Kidney tubule cell (primary cell): ENCODE results near the gene GPR89B.
"Not testable (repeated sequence)": the region's sequence is repeated elsewhere in the genome, so short reads cannot be mapped to it uniquely, and the experiment has no call there.

Experiments used
- DNase-seq: peaks from one replicate; pipeline ENCODE4 v3.0.0-alpha.2; 2018; ENCODE audit warnings: low spot score

Gene GPR89B

DNA sequence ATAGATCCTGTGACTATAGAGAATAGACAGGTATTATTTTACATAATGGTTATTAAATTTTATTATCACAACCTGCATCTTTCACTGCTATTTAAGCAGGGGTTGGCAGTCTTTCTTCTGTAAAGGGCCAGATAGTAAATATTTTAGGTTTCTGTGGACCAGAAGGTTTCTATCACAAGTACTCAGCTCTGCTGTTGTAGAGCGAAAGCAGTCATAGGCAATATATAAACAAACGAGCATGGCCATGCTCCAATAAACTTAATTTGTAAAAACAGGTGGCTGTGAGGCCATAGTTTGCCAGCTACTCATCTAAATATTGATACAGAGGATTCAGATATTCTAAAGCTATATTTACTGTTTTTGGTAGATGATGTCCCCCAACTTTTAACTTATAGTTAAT lies 12.2 kb downstream of the GPR89B start:
- not testable (repeated sequence) for DNase-seq

DNA sequence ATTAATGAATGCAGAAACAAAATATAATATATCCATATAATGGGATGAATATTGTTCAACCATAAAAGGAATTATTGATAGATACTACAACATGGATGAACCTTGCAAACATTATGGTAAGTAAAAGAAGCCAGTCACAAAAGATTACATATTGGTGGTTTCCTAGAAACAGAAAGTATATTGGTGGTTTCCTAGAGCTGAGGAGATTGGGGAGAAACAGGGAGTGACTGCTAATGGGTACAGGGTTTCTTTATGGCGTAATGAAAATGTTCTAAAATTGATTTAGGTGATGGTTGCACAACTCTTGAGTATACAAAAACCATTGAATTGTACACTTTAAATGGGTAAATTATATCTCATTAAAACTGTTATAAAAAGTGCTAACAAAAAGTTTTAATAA lies 14.3 kb downstream of the GPR89B start:
- DNase-seq = not testable (repeated sequence)

DNA sequence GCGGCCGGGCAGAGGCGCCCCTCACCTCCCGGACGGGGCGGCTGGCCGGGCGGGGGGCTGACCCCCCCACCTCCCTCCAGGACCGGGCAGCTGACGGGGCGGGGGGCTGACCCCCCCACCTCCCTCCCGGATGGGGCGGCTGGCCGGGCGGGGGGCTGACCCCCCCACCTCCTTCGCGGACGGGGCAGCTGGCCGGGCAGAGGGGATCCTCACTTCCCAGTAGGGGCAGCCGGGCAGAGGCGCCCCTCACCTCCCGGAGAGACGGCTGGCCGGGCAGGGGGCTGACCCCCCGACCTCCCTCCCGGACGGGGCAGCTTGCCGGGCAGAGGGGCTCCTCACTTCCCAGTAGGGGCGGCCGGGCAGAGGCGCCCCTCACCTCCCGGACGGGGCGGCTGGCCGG lies 21.3 kb downstream of the GPR89B start:
- DNase-seq = not testable (repeated sequence)

DNA sequence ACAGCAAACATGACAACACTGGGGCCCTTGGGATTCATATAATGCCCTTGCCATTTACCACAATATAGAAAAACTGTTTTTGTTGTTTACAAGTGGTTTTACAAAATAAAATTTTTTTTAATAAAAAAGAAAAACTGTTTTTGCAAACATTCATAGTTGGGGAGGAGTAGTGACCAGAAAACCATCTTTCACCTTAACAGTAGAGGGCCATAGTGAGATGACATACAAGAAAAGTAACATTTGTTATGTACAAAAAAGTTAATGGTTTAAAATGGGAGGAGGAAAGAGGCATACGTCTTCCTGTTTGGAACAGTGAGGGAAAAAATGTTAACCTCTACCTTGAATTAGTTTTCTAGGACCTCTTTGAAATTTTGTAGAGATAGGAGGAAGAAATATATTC lies 30.7 kb downstream of the GPR89B start:
- DNase-seq = not testable (repeated sequence)

DNA sequence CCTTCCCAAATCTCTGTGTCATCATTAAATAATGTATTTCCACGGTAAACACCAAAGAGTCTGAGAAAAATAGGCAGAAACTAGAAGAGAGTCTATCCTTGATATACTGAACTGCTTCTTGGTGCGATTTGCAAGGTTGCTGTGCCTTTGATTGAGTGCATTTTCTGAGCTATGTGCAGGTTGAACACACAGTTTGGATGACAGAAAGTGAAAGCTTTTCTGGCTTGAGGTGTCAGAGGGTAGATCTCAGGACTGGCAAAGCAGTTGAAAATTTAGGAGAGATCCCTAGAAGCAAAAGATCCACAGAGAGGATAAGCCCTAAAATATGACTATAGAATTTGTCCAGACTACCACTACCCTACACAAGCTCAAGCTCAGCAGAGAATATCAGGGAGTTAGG lies 31.5 kb downstream of the GPR89B start:
- DNase-seq = not testable (repeated sequence)

DNA sequence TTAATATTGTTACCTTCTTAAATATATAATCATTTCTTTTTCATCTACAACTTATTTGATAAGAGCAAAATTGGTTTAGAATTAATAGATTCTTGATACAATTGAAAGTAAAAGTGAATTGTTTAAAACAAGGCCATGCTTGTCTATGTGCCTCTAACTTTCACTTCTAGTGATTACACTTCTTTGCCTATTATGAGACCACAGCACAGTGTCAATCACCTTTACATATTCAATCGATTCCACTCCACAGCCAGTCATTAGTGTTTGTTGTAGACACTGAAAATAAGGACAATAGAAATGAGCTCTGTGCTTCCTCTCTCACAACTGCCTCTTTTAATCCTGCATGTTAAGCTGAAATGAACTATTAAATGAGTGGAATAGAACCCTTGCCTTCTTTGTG lies 36.4 kb downstream of the GPR89B start:
- not testable (repeated sequence) for DNase-seq

DNA sequence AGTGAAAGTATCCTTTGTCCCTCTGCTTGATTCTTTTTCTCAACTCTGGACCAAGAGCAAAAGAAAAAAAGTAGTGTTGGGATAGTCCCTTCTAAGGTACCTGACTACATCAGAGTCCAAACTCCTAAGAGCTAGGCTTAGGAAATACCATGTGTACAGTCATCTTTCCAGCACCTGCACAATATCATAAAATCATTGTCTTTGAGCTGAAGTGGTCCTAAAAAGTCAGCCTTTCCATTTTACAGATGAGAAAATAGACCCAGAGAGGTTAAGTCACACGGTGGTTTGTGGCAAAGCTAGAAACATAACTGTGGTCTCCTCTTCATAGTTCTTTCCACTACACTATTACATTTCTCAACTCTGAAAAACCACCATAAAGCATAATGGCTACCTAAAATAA lies 38.4 kb downstream of the GPR89B start:
- not testable (repeated sequence) for DNase-seq

DNA sequence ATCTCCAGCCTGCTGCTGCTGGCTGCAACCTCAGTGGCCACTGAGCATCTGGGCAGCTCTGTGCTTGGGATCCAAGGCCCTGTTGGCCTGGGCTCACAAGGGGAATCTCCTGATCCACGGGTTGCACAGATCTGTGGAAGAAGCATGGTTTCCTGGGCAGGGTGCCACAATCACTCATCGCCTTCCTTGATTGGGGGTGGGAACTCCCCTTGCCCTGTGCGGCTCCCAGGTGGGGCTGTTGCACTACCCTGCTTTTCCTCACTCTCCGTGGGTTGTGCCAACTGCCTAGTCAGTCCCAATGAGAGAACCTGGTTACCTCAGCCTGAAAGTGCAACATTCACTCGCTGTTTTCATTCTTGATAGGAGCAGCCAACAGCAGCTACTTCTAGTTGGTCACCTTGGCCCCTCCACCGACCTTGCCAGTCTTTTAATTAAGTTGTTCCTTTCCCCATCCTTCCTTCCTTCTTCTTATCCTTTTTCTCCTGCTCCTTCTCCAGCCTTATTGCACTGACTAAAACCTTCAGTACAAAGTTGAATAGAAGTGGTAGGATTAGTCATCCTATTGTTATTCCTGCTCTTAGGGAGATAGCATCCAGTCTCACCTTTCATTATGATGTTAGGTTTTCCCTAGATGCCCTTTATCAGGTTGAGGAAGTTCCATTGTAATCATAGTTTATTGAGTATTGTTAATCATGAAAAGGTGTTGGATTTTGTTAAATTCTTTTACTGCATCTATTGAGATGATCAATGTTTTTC lies 50.9 kb downstream of the GPR89B start:
- DNase-seq = peak; percentile 18

DNA sequence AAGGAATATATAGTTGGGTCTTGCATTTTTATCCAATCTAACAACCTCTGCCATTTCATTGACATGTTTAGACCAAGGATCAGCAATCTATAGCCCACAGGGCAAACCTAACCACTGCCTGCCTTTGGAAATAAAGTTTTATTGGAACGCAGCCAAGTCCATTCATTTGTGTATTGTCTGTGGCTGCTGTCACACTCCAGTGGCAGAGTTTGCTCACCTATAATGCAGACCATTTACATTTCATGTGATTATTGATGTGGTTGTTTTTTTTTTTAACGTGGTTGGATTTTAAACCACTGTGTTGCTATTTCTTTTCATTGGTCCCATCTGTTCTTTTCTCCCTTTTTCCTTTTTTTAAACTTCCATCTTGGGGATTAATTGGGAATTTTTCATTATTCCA lies 57.2 kb downstream of the GPR89B start:
- DNase-seq = peak; percentile 3

DNA sequence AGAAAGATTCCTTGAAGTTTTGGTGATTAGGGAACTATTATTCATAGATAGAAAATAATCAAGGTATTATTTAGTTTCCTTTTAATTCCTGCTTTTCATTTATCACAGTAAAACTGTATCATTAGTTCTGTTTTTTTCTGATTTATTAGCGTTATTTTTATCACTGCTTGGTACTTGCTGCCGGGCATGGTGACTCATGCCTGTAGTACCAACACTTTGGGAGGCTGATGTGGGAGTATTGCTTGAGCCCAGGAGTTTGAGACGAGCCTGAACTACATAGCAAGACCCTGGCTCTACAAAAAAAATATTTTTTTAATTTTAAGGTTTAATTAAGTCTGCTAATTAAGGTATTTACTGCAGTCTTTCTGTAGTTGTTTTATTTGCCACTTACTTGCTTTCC lies 59.7 kb downstream of the GPR89B start:
- DNase-seq = not testable (repeated sequence)

DNA sequence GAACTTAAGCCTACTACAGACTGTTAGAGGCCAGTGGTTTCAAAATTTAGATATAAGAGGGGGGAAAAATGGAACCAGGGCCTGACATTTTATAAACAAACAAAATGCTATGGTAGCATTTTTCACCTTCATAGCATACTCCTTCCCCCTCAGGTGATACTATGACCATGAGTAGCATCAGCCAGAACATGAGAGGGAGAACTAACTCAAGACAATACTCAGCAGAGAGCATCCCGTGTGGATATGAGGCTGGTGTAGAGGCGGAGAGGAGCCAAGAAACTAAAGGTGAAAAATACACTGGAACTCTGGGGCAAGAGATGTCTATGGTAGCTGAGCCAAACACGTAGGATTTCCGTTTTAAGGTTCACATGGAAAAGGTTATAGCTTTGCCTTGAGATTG lies 64.7 kb downstream of the GPR89B start:
- not testable (repeated sequence) for DNase-seq

DNA sequence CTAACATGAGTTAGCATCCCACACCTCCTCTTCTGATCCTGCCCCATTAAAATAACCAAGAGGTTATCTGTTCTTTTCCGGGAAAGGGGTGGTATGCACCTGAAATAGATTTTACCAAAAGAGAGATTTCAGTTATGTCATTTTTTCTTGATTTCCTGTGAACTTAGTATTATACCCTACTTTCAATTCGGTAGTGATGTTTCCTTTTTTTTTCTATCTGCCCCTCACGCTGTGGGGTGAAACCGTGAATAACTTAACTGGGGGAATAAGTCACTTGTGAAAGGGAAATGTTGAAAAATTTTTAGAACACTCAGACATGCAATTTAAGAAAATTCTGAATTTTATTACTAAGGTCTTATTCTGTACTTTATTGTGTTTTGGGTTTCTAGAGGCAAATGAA lies 65.2 kb downstream of the GPR89B start:
- not testable (repeated sequence) for DNase-seq

DNA sequence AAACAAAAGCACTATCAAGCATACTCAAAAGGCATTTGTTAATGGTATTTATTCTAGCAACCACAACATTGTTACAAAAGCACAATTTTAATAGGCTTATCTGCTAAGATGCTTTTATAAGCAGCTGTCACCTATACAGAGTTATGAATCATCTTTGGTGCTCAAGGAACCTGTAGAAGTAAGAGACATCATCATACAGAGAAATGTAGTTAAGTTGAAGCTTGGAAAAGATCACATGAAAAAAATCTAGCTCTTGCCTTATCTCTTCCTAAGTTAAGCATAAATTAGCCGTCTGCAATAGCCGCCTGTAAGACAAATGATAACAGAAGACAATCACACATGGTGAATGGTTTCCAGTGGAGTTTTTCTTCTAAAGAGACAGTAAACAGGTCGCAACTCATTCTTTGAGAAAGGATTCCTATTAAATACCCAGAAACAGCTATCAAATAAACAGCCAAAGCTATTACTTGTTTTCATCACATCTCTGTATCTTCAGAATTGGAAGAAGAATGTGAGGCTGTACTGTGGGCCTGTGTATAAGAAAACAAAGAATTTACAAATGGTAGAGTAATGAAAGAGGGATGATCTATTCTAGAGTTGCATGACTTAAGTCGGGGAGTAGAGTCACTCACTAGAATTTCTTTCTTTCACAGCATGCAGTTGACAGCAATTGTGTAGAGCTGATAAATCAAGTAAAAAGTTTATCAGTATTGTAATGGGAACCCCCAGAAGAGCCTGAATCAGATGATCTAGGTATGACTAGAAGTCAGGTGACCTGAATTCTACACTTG lies 65.8 kb downstream of the GPR89B start:
- DNase-seq = not testable (repeated sequence)

DNA sequence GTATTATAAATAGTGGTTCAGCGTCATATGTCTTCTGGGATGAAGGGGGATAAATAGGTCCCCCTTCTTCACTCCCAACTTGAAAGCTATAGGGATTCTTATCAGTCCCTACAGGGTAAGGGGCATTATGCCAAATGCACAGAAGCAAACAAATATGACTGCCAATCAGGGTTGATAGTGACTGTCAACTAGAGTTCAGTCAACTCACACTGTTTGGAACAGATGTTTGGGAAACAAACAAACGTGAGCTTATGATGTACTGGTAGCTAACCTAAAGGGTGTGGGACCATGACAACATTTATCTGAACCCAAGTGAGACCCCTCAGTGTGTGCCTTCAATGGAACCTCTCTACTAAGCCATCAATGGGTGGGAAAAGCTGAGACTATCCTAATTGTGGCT lies 67.9 kb downstream of the GPR89B start:
- not testable (repeated sequence) for DNase-seq

DNA sequence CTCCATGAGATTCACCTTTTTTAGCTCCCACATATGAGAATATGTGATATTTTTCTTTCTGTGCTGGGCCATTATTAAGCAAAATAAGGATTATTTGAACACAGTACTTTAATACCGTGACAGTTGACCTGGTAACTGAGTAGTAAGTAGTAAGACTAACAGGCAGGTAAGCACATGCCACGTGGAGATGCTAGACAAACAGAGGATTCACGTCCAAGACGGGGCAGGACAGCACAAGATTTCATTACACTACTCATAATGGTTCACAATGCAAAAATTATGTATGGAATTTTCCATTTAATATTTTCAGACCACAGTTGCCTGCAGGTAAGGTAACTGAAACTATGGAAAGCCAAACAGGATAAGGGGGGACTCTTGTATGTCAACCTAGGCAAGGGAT lies 79.5 kb downstream of the GPR89B start:
- not testable (repeated sequence) for DNase-seq

DNA sequence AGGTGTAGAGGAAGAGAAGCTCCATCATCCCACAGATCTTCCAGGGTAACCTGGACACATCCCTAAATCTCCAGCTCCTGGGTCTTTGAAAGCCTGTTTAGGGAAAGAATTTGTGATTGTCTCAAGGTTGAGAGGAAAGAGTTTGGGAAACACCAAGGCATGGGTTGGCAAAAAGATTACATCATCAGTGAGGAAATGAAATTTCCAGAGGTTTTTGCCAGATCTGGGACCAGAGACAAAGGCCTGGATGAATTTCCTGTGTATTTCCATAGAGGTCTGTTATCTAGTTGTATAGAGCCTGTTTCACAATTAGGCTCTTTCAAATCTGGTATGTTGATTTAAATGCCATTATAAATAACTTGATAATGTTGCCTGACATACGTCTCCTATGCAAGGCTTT lies 82.3 kb downstream of the GPR89B start:
- no peak for DNase-seq

DNA sequence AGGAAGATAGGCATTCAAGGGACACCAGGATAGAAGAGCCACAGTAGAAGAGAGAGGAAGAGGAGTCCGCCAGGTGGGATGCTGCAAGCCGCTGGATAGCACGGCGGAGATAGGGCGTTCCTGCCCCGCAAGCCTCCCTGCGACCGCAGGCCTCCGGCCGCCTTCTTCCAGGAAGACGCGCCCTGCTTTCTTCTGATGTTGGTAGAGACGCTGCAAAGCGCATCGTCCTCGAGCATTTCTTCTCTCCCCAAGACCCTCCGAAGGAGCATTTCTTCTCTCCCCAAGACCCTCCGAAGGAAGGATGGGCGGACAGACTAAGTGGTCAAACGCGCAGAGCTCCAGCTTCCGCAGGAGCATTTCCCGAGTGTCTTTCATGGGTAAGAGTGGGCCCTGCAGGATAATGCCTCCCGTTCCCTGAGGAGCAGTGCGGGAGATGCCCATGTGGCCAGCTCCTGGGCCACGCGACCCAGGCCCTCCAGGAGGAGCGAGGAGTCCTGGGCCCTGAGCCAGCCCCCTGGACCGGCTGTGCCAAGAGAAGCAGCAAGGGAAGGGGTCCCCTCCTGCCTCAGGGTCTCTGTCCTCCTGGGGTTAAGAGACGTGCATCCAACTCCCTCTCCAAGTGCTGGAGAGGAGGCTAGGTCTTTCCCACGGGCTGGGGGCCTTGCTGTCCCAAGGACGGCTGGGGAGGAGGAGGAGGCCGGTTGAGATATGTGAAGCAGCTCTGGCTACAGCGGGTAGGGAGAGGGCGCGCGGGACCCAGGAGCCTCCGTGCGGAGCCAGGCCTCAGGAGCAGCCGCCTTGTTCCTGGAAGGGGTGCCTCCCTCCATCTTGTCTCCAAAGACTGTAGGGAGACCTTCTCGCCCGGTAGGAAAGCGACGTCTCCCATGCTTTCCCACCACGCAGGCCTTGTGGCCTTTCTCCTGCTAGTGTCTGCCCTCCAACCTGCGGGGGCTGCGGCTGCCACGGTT lies 85.2 kb downstream of the GPR89B start:
- DNase-seq = not testable (repeated sequence)

DNA sequence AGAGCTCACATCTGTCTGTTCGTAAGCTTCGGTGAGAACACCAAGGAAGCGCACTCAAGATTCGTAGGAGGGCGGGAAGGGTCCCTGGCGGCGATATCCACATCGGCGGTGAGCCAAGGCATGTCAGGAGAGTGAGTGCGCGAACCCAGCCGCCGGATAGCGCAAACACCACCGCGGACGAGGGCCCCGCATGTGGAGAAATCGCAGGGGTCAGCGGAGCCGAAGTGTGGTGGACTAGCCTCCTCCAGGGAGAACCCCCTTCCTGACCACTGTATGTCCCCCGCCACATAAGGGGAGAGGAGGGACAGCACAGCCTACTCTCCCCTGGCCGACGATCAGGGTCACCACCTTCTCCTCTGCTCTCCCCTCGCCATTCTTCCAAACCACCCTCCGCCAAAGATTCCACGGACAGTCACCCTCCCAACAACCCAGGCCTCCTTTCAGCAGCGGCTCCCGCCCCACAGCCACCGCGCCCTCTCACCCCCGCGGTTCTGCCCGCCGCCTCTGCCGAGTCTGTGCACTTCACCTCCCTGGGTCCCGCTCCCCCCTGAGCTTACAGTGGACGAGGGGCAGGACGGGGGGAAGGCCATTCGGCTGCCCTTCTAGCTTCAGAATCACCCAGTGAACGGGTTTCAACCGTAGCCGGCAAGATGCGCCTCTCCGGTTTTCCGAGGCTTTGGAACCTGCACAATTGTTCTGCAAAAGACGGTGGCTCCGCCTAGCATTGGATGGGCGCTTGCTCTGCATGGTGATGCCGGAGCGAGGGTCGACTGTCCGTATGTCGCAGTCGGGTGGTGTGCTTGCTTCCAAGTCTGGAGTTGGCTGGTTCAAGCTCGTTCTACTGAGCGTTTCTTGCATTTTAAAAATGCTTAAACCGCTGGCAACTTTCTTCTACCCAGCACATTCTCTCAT lies 86.3 kb downstream of the GPR89B start:
- DNase-seq = not testable (repeated sequence)

DNA sequence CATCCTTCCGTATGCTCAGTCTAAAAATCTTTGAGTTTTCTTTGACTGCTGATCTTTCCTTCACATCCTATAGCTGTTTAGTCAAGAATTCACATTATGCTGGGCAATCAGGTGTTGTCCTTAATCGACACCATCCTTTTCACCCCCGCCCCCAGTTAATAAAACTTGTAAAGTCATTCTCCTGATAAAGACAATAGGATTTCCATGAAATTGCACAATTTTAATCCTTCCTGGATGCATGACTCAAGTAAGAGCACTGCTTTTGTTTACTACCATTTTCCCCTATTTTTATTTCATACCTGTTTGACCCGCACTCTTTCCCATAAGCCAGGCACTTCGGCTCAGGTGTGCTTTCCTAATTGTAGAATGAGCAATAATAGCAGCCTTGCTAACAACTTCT lies 96.7 kb downstream of the GPR89B start:
- DNase-seq = not testable (repeated sequence)

DNA sequence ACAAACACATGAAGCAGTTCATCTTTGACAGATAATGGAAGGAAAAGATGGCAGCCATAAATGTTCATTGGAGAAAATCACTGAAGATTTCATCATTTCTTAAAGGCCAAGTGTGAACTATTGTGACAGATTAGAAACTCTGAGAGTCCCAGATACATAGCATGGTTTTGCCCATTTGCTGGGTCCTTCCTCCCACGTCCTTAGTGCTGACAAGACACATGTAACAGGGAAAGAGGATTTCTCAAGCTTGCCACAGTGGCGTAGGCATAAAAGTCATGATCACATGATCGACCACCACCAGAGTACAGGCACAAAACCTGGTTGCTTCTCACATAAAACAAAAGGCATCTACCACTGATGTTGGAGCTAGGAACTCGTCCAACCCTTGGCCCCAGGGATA lies 98.8 kb downstream of the GPR89B start:
- not testable (repeated sequence) for DNase-seq

DNA sequence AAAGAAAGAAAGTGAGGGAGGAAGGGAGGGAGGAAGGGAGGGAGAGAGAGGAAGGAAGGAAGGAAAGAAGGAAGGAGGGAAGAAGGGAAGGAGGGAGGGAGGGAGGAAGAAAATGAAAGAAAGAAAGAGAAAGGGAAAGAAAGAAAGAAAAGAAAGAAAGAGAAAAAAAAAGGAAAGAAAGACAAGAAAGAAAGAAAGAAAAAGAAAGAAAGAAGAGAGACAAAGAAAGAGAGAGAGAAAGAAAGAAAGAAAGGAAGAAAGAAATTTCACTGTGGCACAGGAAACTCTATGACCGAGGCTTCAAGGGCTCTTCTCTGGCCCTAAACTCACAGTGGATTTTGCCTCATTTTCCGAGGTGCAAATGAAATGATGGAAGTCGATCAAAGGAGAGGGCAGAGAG lies 104.0 kb downstream of the GPR89B start:
- DNase-seq = not testable (repeated sequence)
